HEK293T (cell line): Measurements from ENCODE around the gene ACKR2.

Experiments
- BHLHE40 ChIP-seq: fragments of 450-650 bp; IDR thresholded peaks from 2 replicates; pipeline ENCODE4 v1.6.1; 2016; ENCODE audit warnings: mild to moderate bottlenecking, moderate library complexity, borderline replicate concordance
- FOXA1 ChIP-seq: fragments of 450-650 bp; IDR thresholded peaks from 2 replicates; pipeline ENCODE4 v1.6.1; 2016; ENCODE audit warnings: mild to moderate bottlenecking
- FOXK2 ChIP-seq: fragments of 450-650 bp; IDR thresholded peaks from 2 replicates; pipeline ENCODE4 v1.6.1; 2016; ENCODE audit warnings: mild to moderate bottlenecking
- FOXM1 ChIP-seq: fragments of 450-650 bp; IDR thresholded peaks from 2 replicates; pipeline ENCODE4 v1.6.1; 2017; ENCODE audit warnings: mild to moderate bottlenecking, borderline replicate concordance
- SP1 ChIP-seq: fragments of 450-650 bp; IDR thresholded peaks from 2 replicates; pipeline ENCODE4 v1.6.1; 2017
- TARDBP ChIP-seq: fragments of 450-650 bp; IDR thresholded peaks from 2 replicates; pipeline ENCODE4 v1.6.1; 2016
- TF ChIP-seq, protein P1 (sequence below): fragments of 450-650 bp; IDR thresholded peaks from 2 replicates; pipeline ENCODE4 v1.6.1; 2016

GRCh38 chr3:42872718-42873117 is 63.5 kb downstream of the ACKR2 start:
- no peak for TF ChIP-seq SP1
- no peak for TF ChIP-seq FOXK2
- no peak for TF ChIP-seq FOXA1
- TF ChIP-seq, protein P1, sequence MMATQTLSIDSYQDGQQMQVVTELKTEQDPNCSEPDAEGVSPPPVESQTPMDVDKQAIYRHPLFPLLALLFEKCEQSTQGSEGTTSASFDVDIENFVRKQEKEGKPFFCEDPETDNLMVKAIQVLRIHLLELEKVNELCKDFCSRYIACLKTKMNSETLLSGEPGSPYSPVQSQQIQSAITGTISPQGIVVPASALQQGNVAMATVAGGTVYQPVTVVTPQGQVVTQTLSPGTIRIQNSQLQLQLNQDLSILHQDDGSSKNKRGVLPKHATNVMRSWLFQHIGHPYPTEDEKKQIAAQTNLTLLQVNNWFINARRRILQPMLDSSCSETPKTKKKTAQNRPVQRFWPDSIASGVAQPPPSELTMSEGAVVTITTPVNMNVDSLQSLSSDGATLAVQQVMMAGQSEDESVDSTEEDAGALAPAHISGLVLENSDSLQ: no peak
- TF ChIP-seq TARDBP: no peak
- no peak for TF ChIP-seq FOXM1
- TF ChIP-seq BHLHE40: no peak
